BLaER1 (cell line): ENCODE results near the gene TACR1.

ENCODE experiments used
- H3K27ac ChIP-seq: shearing (Covaris generic); formaldehyde crosslinking; 2 replicates; pipeline ENCODE4 v1.8.1; 2022
- H3K27me3 ChIP-seq: shearing (Covaris generic); formaldehyde crosslinking; 2 replicates; pipeline ENCODE4 v1.8.1; 2022
- H3K36me3 ChIP-seq: shearing (Covaris generic); formaldehyde crosslinking; 2 replicates; pipeline ENCODE4 v1.8.1; 2022
- H3K4me1 ChIP-seq: shearing (Covaris generic); formaldehyde crosslinking; 2 replicates; pipeline ENCODE4 v1.8.1; 2022
- H3K4me2 ChIP-seq: shearing (Covaris generic); formaldehyde crosslinking; 2 replicates; pipeline ENCODE4 v1.8.1; 2022
- H3K4me3 ChIP-seq: shearing (Covaris generic); formaldehyde crosslinking; 2 replicates; pipeline ENCODE4 v1.8.1; 2022
- H3K9ac ChIP-seq: shearing (Covaris generic); formaldehyde crosslinking; 2 replicates; pipeline ENCODE4 v1.8.1; 2022
- H3K9me3 ChIP-seq: shearing (Covaris generic); formaldehyde crosslinking; 2 replicates; pipeline ENCODE4 v1.8.1; 2022
- H4K20me1 ChIP-seq: shearing (Covaris generic); formaldehyde crosslinking; 2 replicates; pipeline ENCODE4 v1.8.1; 2022
- Cebpa-rat ChIP-seq: shearing (Covaris generic); IDR thresholded peaks from 2 replicates; pipeline ENCODE4 v1.8.1; 2022

TACR1 gene

DNA sequence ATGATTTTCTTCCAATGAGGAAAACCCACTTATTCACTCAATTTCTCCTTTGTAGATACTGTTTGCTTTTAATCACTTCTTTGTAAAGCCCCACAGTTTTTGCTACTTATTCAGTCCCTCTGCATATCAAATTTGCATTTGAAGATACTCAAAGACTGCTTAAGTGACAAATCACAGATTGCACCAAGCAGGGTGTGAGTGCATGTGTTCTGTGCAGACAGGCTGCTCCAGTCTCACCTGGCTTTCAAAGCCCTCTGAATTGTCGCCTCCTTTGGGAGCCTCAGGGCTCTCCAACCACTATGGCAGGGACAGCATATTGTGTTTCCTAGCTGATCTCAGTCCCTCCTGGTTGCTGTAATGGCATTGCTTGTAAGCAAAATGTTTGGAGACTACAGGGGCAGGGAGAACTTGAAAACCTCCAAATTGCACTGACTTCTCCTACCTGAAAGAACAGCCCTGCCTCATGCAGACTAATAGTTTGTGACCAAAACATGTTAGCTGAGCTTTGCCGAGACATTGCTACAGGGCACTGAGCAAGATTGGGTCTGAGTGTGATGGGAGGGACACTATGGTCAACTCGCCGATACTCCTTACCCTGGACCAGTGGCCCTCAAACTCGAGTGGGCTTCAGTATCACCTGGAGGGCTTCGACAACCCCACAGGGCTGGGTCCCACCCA, 144.0 kb downstream of the TACR1 start:
- Histone ChIP-seq H3K9me3 (0 out of 2 replicates have a peak, but pooled peaks cover 3% of the 10 kb centered on the region), H3K4me1 (peaks cover 13% of the 10 kb centered on the region), H3K4me3 (no peak overlapping the region), H3K9ac (no peak overlapping the region), H3K36me3 (no peaks in the 10 kb centered on the region), H3K27ac (no peak overlapping the region), H4K20me1 (no peaks in the 10 kb centered on the region), H3K4me2 (peak overlapping the region; percentile 60), H3K27me3 (no peaks in the 10 kb centered on the region)
- no peak for TF ChIP-seq Cebpa-rat

DNA sequence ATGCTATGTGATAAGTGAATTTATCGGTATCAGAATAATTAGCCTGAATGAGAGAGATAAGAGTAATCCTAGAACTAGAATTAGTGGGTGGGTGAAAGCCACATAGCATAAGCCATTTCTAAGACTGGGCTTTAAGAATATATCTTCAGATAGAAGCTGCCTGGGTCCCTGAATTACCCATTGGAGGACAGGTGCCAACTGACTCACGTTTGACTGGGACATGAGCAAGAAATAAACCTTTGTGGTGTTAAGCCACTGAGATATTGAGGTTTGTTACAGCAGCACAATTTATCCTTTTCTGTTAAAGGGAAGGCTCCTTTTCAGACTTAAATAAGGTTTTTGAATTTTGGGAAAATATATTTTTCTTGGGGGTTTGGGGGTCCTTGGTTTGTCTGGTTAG, 145.0 kb downstream of the TACR1 start:
- H3K36me3 ChIP-seq: no peaks in the 10 kb centered on the region
- H3K4me3 ChIP-seq: no peak overlapping the region
- H3K9ac ChIP-seq: no peak overlapping the region
- peaks cover 13% of the 10 kb centered on the region for H3K4me1 ChIP-seq
- H3K27me3 ChIP-seq: no peaks in the 10 kb centered on the region
- no peak overlapping the region for H3K4me2 ChIP-seq
- no peaks in the 10 kb centered on the region for H4K20me1 ChIP-seq
- no peak overlapping the region for H3K27ac ChIP-seq
- TF ChIP-seq Cebpa-rat: no peak
- H3K9me3 ChIP-seq: 0 out of 2 replicates have a peak, but pooled peaks cover 3% of the 10 kb centered on the region

DNA sequence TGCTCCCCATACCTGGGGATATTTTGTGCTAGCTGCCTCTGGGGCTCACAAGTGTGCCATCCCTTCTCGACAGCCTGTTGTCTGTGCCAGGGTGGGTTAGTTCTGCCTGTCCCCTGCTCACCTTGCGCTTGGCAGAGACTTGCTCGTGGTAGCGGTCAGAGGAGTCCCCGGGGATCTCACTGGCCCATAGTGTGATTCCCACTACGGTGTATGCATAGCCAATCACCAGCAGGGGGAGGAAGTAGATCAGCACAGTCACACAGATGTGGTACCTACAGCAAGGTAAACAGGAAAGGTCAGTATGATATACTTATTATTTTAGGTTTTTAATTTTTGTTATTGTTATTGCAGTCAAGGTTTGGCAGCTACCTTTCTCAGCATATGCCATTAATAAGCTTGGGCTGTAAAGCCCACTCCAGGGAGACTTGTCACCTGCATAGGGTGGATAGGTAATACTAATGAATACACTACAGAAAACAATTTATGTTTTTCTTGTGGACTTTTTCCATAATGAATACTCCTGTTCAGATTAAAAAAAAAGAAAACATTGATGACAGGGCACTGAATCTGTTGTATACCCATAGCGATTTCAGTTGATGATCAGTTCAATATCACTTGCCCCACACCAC, 145.7 kb downstream of the TACR1 start:
- Histone ChIP-seq H3K9ac (no peak overlapping the region), H4K20me1 (no peaks in the 10 kb centered on the region), H3K27ac (no peak overlapping the region), H3K4me2 (no peak overlapping the region), H3K9me3 (0 out of 2 replicates have a peak, but pooled peaks cover 3% of the 10 kb centered on the region), H3K36me3 (no peaks in the 10 kb centered on the region), H3K4me1 (peaks cover 13% of the 10 kb centered on the region), H3K27me3 (no peaks in the 10 kb centered on the region), H3K4me3 (no peak overlapping the region)
- TF ChIP-seq Cebpa-rat: no peak

DNA sequence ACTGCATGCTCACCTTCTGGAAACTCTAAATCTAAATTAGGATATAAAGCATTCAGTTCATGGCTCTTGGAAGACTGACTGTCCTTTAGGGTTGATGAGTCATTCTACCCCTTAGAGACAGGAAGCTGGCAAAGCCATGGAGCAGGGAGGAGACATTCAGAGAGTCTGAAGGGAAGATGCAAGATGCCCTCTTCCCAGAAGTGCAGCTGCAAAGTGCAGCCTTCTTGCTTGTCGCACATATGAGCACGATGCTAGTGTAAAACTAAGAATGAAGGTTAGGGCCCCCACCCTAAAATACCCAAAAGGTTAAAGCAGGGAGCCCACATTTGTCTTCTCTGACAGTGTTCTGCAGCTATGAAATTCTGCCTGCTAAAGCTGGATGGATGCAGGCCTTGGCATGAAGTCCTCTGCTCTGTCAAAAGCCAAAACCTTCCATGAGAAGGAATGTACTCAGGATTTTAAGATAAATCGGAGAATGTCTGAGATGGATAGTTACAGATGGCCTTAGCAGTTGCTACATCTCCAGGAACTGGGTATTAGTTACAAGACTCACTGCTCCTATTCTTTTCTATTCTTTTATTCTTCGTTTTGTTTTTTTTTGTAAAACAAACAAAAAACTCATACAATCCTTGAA, 151.2 kb downstream of the TACR1 start:
- Histone ChIP-seq H4K20me1 (no peaks in the 10 kb centered on the region), H3K4me3 (no peak overlapping the region), H3K27ac (no peak overlapping the region), H3K27me3 (no peaks in the 10 kb centered on the region), H3K9ac (no peak overlapping the region), H3K4me1 (no peaks in the 10 kb centered on the region), H3K9me3 (no peaks in the 10 kb centered on the region), H3K36me3 (no peaks in the 10 kb centered on the region), H3K4me2 (no peak overlapping the region)
- TF ChIP-seq Cebpa-rat: no peak

DNA sequence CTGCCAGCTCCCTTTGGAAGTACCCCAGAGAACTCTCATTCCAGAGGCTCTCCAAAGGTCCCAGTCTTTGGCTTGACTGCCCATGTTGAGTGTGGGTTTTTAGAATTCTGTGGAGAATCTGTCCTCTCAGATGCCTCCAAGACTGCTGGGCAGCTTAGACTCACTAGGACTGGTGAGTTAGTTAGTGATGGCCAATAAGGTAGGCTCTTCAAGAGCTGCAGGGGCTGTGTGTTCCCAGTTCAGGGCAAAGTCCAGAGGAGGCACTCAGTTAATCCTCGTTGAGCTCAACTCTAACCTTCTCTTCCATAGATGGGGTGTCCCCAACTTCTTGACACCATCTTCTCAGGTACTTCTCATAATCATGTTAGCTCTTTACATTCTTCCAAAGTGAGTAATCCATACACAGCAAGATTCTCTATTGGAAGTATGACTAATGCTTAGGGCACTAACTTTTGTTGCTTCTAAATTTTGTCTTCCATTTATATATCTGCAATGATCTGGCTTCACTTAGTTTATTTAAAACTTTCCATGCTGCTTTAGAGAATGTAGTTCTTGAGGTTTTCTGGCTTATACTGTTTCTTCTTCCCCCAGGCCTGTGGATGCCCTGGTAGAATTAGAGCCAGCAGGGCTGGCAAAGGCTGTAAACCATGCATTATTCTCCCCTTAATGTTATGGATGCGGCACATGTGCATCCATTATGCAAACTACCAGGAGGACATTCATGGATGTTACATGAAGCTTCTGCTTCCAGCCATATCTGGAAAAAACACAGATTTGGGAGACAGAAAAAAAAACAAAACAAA, 151.9 kb downstream of the TACR1 start:
- no peak overlapping the region for H3K4me2 ChIP-seq
- no peak overlapping the region for H3K27ac ChIP-seq

DNA sequence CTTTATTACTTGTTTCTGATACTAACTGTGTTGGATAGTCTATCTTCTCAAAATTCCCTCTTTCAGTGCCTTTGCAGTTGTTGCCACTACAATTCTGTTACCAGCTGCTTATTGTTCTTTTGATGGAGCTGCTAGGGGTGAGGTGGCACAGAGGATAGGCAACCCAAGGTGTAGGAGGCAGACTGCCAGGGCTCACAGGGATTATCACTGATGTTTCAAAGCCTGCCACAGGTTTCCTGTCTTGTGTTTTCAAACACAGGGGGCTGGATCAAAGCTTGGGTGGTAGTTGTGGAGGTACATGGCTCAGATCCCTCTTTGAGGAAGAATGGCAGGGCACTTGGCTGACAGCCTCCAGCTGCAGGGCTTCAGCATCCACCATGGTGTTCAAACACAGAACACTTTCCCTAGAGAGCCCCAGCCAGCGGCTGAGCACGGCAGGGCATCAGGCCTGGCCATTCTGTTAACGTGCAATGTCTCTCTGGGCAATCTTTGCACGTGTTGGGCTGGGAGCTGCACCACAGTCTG, 153.7 kb downstream of the TACR1 start:
- H3K9ac ChIP-seq: no peak overlapping the region
- no peak overlapping the region for H3K27ac ChIP-seq
- H4K20me1 ChIP-seq: no peaks in the 10 kb centered on the region
- H3K4me1 ChIP-seq: peaks cover 5% of the 10 kb centered on the region; the same call in 1 of the 2 replicates
- H3K9me3 ChIP-seq: no peaks in the 10 kb centered on the region
- no peak overlapping the region for H3K4me2 ChIP-seq
- H3K4me3 ChIP-seq: no peak overlapping the region
- TF ChIP-seq Cebpa-rat: no peak
- H3K36me3 ChIP-seq: no peaks in the 10 kb centered on the region
- H3K27me3 ChIP-seq: no peaks in the 10 kb centered on the region

More for the DNA sequence above, 151.9 kb downstream of the TACR1 start:
- no peak overlapping the region for H3K9ac ChIP-seq
- no peak overlapping the region for H3K4me3 ChIP-seq
- H4K20me1 ChIP-seq: no peaks in the 10 kb centered on the region
- TF ChIP-seq Cebpa-rat: no peak
- H3K27me3 ChIP-seq: no peaks in the 10 kb centered on the region
- H3K9me3 ChIP-seq: no peaks in the 10 kb centered on the region
- H3K36me3 ChIP-seq: no peaks in the 10 kb centered on the region
- no peaks in the 10 kb centered on the region for H3K4me1 ChIP-seq

DNA sequence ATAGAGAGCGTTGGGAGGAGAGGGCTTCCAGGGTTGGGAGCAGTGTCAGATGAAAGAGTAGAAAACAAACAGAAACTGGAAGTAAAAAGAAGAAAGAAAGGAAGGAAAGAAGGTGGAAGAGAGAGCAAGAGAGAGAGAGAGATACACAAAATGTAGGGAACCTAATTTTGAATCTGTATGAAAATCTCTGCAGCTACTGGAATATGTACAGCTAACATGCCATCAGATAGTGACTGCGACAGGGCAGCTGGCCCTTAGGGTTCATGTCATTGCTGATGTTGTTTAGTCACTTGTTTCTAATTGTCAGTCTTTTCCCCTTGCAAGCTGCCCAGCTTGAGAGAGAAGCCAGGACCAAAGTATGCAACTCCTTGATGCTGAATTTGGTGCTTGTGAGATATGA, 155.0 kb downstream of the TACR1 start:
- peaks cover 5% of the 10 kb centered on the region; the same call in 1 of the 2 replicates for H3K4me1 ChIP-seq
- no peak overlapping the region for H3K9ac ChIP-seq
- no peak for TF ChIP-seq Cebpa-rat
- H3K4me3 ChIP-seq: no peak overlapping the region
- H3K36me3 ChIP-seq: no peaks in the 10 kb centered on the region
- no peaks in the 10 kb centered on the region for H4K20me1 ChIP-seq
- H3K4me2 ChIP-seq: no peak overlapping the region
- H3K27me3 ChIP-seq: no peaks in the 10 kb centered on the region
- H3K9me3 ChIP-seq: no peaks in the 10 kb centered on the region
- no peak overlapping the region for H3K27ac ChIP-seq

DNA sequence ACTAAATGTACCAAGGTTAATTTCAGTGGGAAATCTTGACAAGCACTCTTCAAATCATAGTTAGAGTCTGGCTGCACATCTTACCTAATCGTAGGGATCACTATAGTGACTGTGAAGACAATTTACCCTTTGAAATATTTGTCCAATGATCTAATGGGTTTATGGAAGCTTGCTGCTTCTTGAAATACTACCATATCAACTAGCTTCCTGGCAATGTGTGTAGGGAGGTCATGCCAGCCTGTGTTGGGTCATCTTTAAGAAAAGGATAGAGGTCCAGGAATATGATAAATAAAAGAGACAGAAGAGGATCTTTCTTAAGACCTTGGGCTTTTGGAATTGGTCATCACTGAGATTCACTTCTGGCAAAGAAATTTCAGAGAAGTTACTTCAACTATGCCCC, 156.5 kb downstream of the TACR1 start:
- no peaks in the 10 kb centered on the region for H3K27me3 ChIP-seq

More for the DNA sequence above, 156.5 kb downstream of the TACR1 start:
- Histone ChIP-seq H3K27ac (no peak overlapping the region), H3K4me1 (peaks cover 5% of the 10 kb centered on the region; the same call in 1 of the 2 replicates), H4K20me1 (no peaks in the 10 kb centered on the region), H3K36me3 (no peaks in the 10 kb centered on the region), H3K9me3 (no peaks in the 10 kb centered on the region), H3K9ac (no peak overlapping the region), H3K4me2 (no peak overlapping the region), H3K4me3 (no peak overlapping the region)
- TF ChIP-seq Cebpa-rat: no peak
